ENCODE data around the gene NIPA2. TPM values are rescaled to one million over a fixed set of nuclear protein-coding genes. Genes with fewer than 3 reads are reported as not detected.

NIPA2 gene
- total RNA-seq, 1 donor: 42.5 TPM

GRCh38 chr15:22893881-22894280 lies 55.4 kb downstream of the NIPA2 start:
- H3K4me3 ChIP-seq (ENCODE audit: low read length): no peak overlapping the region

GRCh38 chr15:22895465-22896190 lies 57.2 kb downstream of the NIPA2 start:
- no peaks in the 10 kb centered on the region for H3K9me3 ChIP-seq (ENCODE audit: low read depth, low read length)
- H3K4me1 ChIP-seq (ENCODE audit: insufficient read depth, low read length): no peaks in the 10 kb centered on the region
- no peaks in the 10 kb centered on the region for H3K27me3 ChIP-seq (ENCODE audit: insufficient read depth, low read length)
- no peak overlapping the region for H3K4me3 ChIP-seq (ENCODE audit: low read length)

More at GRCh38 chr15:22893881-22894280, 55.4 kb downstream of the NIPA2 start:
- H3K9me3 ChIP-seq (ENCODE audit: low read depth, low read length): no peaks in the 10 kb centered on the region
- H3K4me1 ChIP-seq (ENCODE audit: insufficient read depth, low read length): no peaks in the 10 kb centered on the region
- no peaks in the 10 kb centered on the region for H3K27me3 ChIP-seq (ENCODE audit: insufficient read depth, low read length)

GRCh38 chr15:22902046-22902445 lies 63.6 kb downstream of the NIPA2 start:
- H3K9me3 ChIP-seq (ENCODE audit: low read depth, low read length): no peaks in the 10 kb centered on the region
- H3K27me3 ChIP-seq (ENCODE audit: insufficient read depth, low read length): no peaks in the 10 kb centered on the region
- no peaks in the 10 kb centered on the region for H3K4me1 ChIP-seq (ENCODE audit: insufficient read depth, low read length)
- H3K4me3 ChIP-seq (ENCODE audit: low read length): no peak overlapping the region

GRCh38 chr15:22902578-22902977 lies 64.1 kb downstream of the NIPA2 start:
- Histone ChIP-seq H3K9me3 (ENCODE audit: low read depth, low read length) (no peaks in the 10 kb centered on the region), H3K4me3 (ENCODE audit: low read length) (no peak overlapping the region), H3K4me1 (ENCODE audit: insufficient read depth, low read length) (no peaks in the 10 kb centered on the region), H3K27me3 (ENCODE audit: insufficient read depth, low read length) (no peaks in the 10 kb centered on the region)

DNA sequence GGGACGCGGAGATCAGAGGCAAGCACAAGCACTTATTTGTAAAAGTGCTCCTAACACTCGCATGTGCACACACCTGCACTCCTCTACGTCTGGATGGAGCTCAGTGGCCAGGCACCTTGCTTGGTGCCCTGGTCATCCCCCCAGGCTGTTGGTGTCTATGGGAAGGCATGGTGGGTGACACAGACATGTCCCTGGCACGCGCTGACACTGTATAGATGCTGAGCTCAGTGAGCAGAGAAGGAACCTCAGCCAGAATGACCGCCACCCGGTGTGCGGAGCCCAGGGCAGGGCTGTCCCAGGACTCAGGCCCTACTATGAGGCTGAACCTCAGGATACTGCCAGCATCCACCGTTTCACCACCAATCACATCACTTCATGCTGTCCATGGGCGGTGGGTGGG lies 64.5 kb downstream of the NIPA2 start:
- Histone ChIP-seq H3K4me3 (ENCODE audit: low read length) (no peak overlapping the region), H3K9me3 (ENCODE audit: low read depth, low read length) (no peaks in the 10 kb centered on the region), H3K4me1 (ENCODE audit: insufficient read depth, low read length) (no peaks in the 10 kb centered on the region), H3K27me3 (ENCODE audit: insufficient read depth, low read length) (no peaks in the 10 kb centered on the region)

DNA sequence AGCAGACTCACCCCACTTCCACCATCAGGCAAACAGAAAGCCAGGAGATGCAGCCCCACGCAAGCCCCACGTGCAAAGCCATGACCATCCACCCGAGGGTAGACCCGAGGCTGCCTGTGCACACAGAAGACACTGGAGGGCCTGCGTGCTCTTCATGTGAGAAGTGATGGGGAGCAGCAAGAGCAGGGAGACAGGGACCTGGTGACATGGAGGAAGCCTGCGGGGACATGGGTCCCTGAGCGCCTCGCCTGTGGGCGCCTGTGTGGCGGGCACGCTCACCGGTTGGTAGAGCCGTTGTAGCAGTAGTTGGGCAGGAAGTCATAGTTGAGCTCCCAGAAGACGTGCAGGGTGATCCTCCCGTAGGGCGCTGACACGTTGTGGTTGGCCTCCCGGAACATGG lies 65.0 kb downstream of the NIPA2 start:
- Histone ChIP-seq H3K9me3 (ENCODE audit: low read depth, low read length) (no peaks in the 10 kb centered on the region), H3K4me1 (ENCODE audit: insufficient read depth, low read length) (no peaks in the 10 kb centered on the region), H3K27me3 (ENCODE audit: insufficient read depth, low read length) (no peaks in the 10 kb centered on the region), H3K4me3 (ENCODE audit: low read length) (no peak overlapping the region)

GRCh38 chr15:22903961-22904534 lies 65.6 kb downstream of the NIPA2 start:
- Histone ChIP-seq H3K4me3 (ENCODE audit: low read length) (no peak overlapping the region), H3K27me3 (ENCODE audit: insufficient read depth, low read length) (no peaks in the 10 kb centered on the region), H3K9me3 (ENCODE audit: low read depth, low read length) (no peaks in the 10 kb centered on the region), H3K4me1 (ENCODE audit: insufficient read depth, low read length) (no peaks in the 10 kb centered on the region)

GRCh38 chr15:22904736-22905135 lies 66.3 kb downstream of the NIPA2 start:
- H3K4me3 ChIP-seq (ENCODE audit: low read length): no peak overlapping the region
- no peaks in the 10 kb centered on the region for H3K4me1 ChIP-seq (ENCODE audit: insufficient read depth, low read length)
- no peaks in the 10 kb centered on the region for H3K9me3 ChIP-seq (ENCODE audit: low read depth, low read length)
- no peaks in the 10 kb centered on the region for H3K27me3 ChIP-seq (ENCODE audit: insufficient read depth, low read length)

GRCh38 chr15:22907161-22907950 lies 68.9 kb downstream of the NIPA2 start:
- H3K4me3 ChIP-seq (ENCODE audit: low read length): no peak overlapping the region
- no peaks in the 10 kb centered on the region for H3K27me3 ChIP-seq (ENCODE audit: insufficient read depth, low read length)
- H3K4me1 ChIP-seq (ENCODE audit: insufficient read depth, low read length): no peaks in the 10 kb centered on the region

DNA sequence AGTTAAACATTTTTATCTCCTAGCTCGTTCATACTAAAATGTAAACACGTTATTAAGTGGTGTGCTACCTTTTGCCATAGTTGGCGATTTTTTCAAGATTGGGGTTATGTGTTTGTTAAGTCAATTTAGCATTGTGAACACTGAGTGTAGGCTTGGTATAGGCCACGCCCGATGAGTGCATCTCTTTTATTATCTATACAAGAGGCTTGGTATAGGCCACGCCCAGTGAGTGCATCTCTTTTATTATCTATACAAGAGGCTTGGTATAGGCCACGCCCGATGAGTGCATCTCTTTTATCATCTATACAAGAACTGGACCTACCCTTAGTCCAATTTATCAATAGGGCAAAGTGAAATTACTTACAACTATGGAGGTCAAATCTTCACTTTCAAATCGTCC lies 70.4 kb downstream of the NIPA2 start:
- Histone ChIP-seq H3K4me1 (ENCODE audit: insufficient read depth, low read length) (no peaks in the 10 kb centered on the region), H3K4me3 (ENCODE audit: low read length) (no peak overlapping the region), H3K9me3 (ENCODE audit: low read depth, low read length) (no peaks in the 10 kb centered on the region), H3K27me3 (ENCODE audit: insufficient read depth, low read length) (no peaks in the 10 kb centered on the region)

More at GRCh38 chr15:22907161-22907950, 68.9 kb downstream of the NIPA2 start:
- H3K9me3 ChIP-seq (ENCODE audit: low read depth, low read length): no peaks in the 10 kb centered on the region

DNA sequence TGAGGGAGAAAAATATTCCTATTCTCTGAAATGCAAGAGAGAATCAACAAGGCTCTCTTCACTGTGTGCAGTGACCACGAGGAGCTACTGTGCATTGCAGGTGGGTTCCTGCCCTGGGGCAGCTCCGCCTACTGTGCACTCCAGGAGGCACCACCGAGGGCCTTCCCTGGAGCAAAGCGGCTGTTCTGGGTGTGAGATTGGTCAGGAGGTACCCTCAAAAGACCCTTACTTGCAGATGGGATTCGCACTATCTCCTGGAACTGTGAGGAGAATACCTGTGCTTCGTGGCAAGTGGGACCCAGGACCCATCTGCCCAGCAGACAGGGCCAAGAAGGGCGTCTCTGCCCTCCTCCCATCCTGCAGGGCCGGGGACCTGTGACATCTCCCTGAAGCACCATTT lies 72.8 kb downstream of the NIPA2 start:
- Histone ChIP-seq H3K9me3 (ENCODE audit: low read depth, low read length) (no peaks in the 10 kb centered on the region), H3K4me3 (ENCODE audit: low read length) (no peak overlapping the region), H3K4me1 (ENCODE audit: insufficient read depth, low read length) (no peaks in the 10 kb centered on the region), H3K27me3 (ENCODE audit: insufficient read depth, low read length) (no peaks in the 10 kb centered on the region)

- Histone ChIP-seq H3K27me3 (ENCODE audit: insufficient read depth, low read length) (no peaks in the 10 kb centered on the region), H3K9me3 (ENCODE audit: low read depth, low read length) (no peaks in the 10 kb centered on the region), H3K4me3 (ENCODE audit: low read length) (no peak overlapping the region), H3K4me1 (ENCODE audit: insufficient read depth, low read length) (no peaks in the 10 kb centered on the region)
These were observed 73.8 kb downstream of the NIPA2 start for GRCh38 chr15:22912256-22912655.

DNA sequence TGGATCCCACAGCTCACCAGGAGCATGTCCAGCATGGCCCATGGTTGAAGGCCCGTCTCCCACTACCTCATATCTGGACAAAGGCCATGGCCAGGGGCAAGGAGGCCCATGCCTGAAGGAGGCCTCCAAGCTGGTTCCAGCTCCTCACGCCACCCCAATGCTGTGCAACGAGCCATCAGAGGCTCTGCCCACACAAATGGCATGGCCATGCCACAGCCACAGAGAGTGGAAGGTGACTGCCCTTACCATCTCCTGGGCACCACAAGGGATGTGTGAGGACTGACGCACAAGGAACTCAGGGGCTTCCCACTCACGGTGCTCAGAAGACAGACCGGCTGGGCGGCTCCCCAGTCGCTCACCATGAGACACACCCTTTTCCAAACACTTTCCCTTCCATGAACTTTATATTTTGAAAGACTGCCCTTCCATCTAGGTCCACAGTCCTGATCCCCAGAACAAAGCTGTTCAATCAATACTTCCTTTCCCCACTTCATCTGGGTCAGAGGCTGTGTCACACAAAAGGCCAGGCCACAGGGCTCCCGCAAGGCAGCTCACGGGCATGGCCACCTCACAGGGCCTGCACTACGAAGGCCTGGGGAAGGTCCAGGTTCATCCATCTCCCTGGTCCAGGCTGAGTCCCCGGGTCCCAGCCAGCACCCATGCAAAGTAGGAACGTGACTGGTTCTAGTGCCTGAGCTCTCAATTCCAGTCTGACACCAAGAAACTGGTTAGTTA lies 75.3 kb downstream of the NIPA2 start:
- Histone ChIP-seq H3K9me3 (ENCODE audit: low read depth, low read length) (no peaks in the 10 kb centered on the region), H3K27me3 (ENCODE audit: insufficient read depth, low read length) (no peaks in the 10 kb centered on the region), H3K4me1 (ENCODE audit: insufficient read depth, low read length) (no peaks in the 10 kb centered on the region), H3K4me3 (ENCODE audit: low read length) (no peak overlapping the region)

DNA sequence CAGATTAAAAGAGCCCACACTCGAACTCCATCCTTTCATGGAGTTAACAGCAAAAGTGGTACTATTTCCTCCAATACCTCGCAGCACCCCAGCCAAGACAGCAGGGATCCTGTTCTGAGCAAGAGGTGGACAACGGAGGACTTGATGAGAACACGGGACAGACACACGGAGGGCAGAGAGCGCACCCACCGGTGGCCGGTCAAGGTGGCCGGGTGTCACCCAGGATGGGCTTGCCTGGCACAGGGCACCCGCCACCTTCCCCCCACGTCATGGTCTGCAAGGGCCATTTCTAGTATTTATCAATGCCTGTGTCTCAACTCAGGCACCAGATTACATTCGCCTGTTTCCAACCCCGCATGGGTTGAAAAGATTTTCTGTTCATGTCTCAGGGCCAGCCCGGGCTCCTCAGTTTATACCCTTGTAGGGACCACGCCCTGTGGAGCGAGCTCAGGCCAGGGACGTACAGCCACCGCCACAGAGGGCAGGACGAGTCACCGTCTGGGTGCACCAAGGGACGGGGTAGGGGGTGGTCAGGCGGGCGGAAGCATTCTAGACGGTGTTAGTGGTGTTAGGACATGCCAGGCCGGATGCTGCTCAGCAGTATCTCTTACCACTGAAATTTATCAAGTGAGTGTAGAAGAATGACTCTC lies 77.5 kb downstream of the NIPA2 start:
- no peaks in the 10 kb centered on the region for H3K4me1 ChIP-seq (ENCODE audit: insufficient read depth, low read length)
- H3K27me3 ChIP-seq (ENCODE audit: insufficient read depth, low read length): no peaks in the 10 kb centered on the region
- H3K9me3 ChIP-seq (ENCODE audit: low read depth, low read length): no peaks in the 10 kb centered on the region
- H3K4me3 ChIP-seq (ENCODE audit: low read length): no peak overlapping the region

Measured in mononuclear cell (primary cell).